Stimulated activated naive CD8-positive, alpha-beta T cell treated with anti-CD3 and anti-CD28 coated beads, Interleukin-15, Interleukin-2, amounts not matched to agents 100 ng/mL and 50 ng/mL, for 24 hours (primary cell): ENCODE results near the gene APOL4.
A peak's percentile ranks its signal among the peaks of the same experiment; 100 is the strongest.

Experiments
- H3K27ac Mint-ChIP-seq: one replicate; pipeline ENCODE4 v1.8.0; 2021; ENCODE audit warnings: mild to moderate bottlenecking, mixed read lengths
- H3K27me3 Mint-ChIP-seq: one replicate; pipeline ENCODE4 v1.8.0; 2021; ENCODE audit warnings: mixed read lengths
- H3K36me3 Mint-ChIP-seq: one replicate; pipeline ENCODE4 v1.8.0; 2021; ENCODE audit warnings: low read depth, mixed read lengths
- H3K4me1 Mint-ChIP-seq: one replicate; pipeline ENCODE4 v1.8.0; 2021; ENCODE audit warnings: low read depth, mixed read lengths
- H3K4me3 Mint-ChIP-seq: one replicate; pipeline ENCODE4 v1.8.0; 2021; ENCODE audit warnings: mild to moderate bottlenecking, mixed read lengths
- H3K9me3 Mint-ChIP-seq: one replicate; pipeline ENCODE4 v1.8.0; 2021; ENCODE audit warnings: mixed read lengths

APOL4 gene

GRCh38 chr22:36151006-36151595 is 50.5 kb downstream of the APOL4 start:
- Mint-ChIP-seq H3K27ac (peak overlapping the region; percentile 61), H3K27me3 (no peaks in the 10 kb centered on the region), H3K9me3 (peaks cover 6% of the 10 kb centered on the region), H3K36me3 (peaks cover 32% of the 10 kb centered on the region), H3K4me1 (peaks cover 60% of the 10 kb centered on the region), H3K4me3 (no peak overlapping the region)

GRCh38 chr22:36149441-36149840 is 52.2 kb downstream of the APOL4 start:
- H3K4me3 Mint-ChIP-seq: no peak overlapping the region
- H3K9me3 Mint-ChIP-seq: peaks cover 6% of the 10 kb centered on the region
- H3K27me3 Mint-ChIP-seq: no peaks in the 10 kb centered on the region
- peak overlapping the region; percentile 15 for H3K27ac Mint-ChIP-seq
- peaks cover 50% of the 10 kb centered on the region for H3K4me1 Mint-ChIP-seq
- peaks cover 36% of the 10 kb centered on the region for H3K36me3 Mint-ChIP-seq

GRCh38 chr22:36148411-36148810 is 53.2 kb downstream of the APOL4 start:
- H3K27ac Mint-ChIP-seq: peak overlapping the region; percentile 26
- peaks cover 36% of the 10 kb centered on the region for H3K36me3 Mint-ChIP-seq
- no peaks in the 10 kb centered on the region for H3K27me3 Mint-ChIP-seq
- no peak overlapping the region for H3K4me3 Mint-ChIP-seq
- H3K4me1 Mint-ChIP-seq: peaks cover 43% of the 10 kb centered on the region
- H3K9me3 Mint-ChIP-seq: peaks cover 6% of the 10 kb centered on the region

- Mint-ChIP-seq H3K36me3 (peaks cover 36% of the 10 kb centered on the region), H3K4me1 (peaks cover 39% of the 10 kb centered on the region), H3K4me3 (no peak overlapping the region), H3K27me3 (no peaks in the 10 kb centered on the region), H3K27ac (no peak overlapping the region), H3K9me3 (peaks cover 6% of the 10 kb centered on the region)
These were observed 54.3 kb downstream of the APOL4 start for GRCh38 chr22:36147196-36147791.

GRCh38 chr22:36145881-36146280 is 55.7 kb downstream of the APOL4 start:
- no peak overlapping the region for H3K27ac Mint-ChIP-seq
- no peak overlapping the region for H3K4me3 Mint-ChIP-seq
- H3K36me3 Mint-ChIP-seq: peaks cover 34% of the 10 kb centered on the region
- no peaks in the 10 kb centered on the region for H3K9me3 Mint-ChIP-seq
- H3K27me3 Mint-ChIP-seq: no peaks in the 10 kb centered on the region
- H3K4me1 Mint-ChIP-seq: peaks cover 25% of the 10 kb centered on the region

- Mint-ChIP-seq H3K27me3 (no peaks in the 10 kb centered on the region), H3K36me3 (peaks cover 34% of the 10 kb centered on the region), H3K9me3 (no peaks in the 10 kb centered on the region), H3K4me3 (no peak overlapping the region), H3K27ac (no peak overlapping the region), H3K4me1 (peaks cover 18% of the 10 kb centered on the region)
These were observed 56.6 kb downstream of the APOL4 start for GRCh38 chr22:36144886-36145541.

- Mint-ChIP-seq H3K27me3 (no peaks in the 10 kb centered on the region), H3K4me1 (peaks cover 16% of the 10 kb centered on the region), H3K4me3 (no peak overlapping the region), H3K27ac (peak overlapping the region; percentile 24), H3K9me3 (no peaks in the 10 kb centered on the region), H3K36me3 (peaks cover 26% of the 10 kb centered on the region)
These were observed 57.7 kb downstream of the APOL4 start for GRCh38 chr22:36143956-36144355.

GRCh38 chr22:36143066-36143815 is 58.4 kb downstream of the APOL4 start:
- Mint-ChIP-seq H3K9me3 (no peaks in the 10 kb centered on the region), H3K4me3 (no peak overlapping the region), H3K27ac (peak overlapping the region; percentile 7), H3K27me3 (no peaks in the 10 kb centered on the region), H3K36me3 (peaks cover 24% of the 10 kb centered on the region), H3K4me1 (peaks cover 16% of the 10 kb centered on the region)

- peaks cover 19% of the 10 kb centered on the region for H3K36me3 Mint-ChIP-seq
- H3K4me1 Mint-ChIP-seq: peaks cover 19% of the 10 kb centered on the region
- no peaks in the 10 kb centered on the region for H3K9me3 Mint-ChIP-seq
- no peaks in the 10 kb centered on the region for H3K27me3 Mint-ChIP-seq
- H3K27ac Mint-ChIP-seq: no peak overlapping the region
- no peak overlapping the region for H3K4me3 Mint-ChIP-seq
These were observed 60.1 kb downstream of the APOL4 start for GRCh38 chr22:36141481-36141880.
